Activated CD4-positive, alpha-beta memory T cell treated with anti-CD3 and anti-CD28 coated beads for 36 hours (primary cell): Measurements from ENCODE around the gene PRELID2. TPM values are rescaled to one million over a fixed set of nuclear protein-coding genes. Genes with fewer than 3 reads are reported as not detected.

Experiments used
- CTCF ChIA-PET: fragments of 350-600 bp; sonication (Branson Sonifier 250); formaldehyde crosslinking; loops from one replicate; lab custom pipeline; 2021; ENCODE audit warnings: antibody characterized with exemption, inconsistent platforms; lab: Charles Lee
- POLR2A ChIA-PET: fragments of 350-600 bp; sonication (Branson Sonifier 250); formaldehyde crosslinking; loops from one replicate; lab custom pipeline; 2021; ENCODE audit warnings: antibody characterized with exemption; lab: Charles Lee
- DNase-seq: peaks from one replicate; pipeline ENCODE4 v3.0.0-alpha.2; 2020
- H3K27ac Mint-ChIP-seq: one replicate; pipeline ENCODE4 v1.8.0; 2021; ENCODE audit warnings: mixed read lengths
- H3K27me3 Mint-ChIP-seq: one replicate; pipeline ENCODE4 v1.8.0; 2021; ENCODE audit warnings: mixed read lengths
- H3K36me3 Mint-ChIP-seq: one replicate; pipeline ENCODE4 v1.8.0; 2021; ENCODE audit warnings: mixed read lengths
- H3K4me1 Mint-ChIP-seq: one replicate; pipeline ENCODE4 v1.8.0; 2021; ENCODE audit warnings: low read depth, mixed read lengths
- H3K4me3 Mint-ChIP-seq: one replicate; pipeline ENCODE4 v1.8.0; 2021; ENCODE audit warnings: mild to moderate bottlenecking, mixed read lengths
- H3K9me3 Mint-ChIP-seq: one replicate; pipeline ENCODE4 v1.8.0; 2021; ENCODE audit warnings: mixed read lengths
- intact Hi-C: fragments of 100-400 bp; cut with micrococcal nuclease; formaldehyde crosslinking; loops from one replicate; pipeline ENCODE4 v1.15.1; 2023
- total RNA-seq, 2 experiments: library from RNA; stranded (reverse); gene quantifications; one replicate each; pipeline ENCODE4 v1.2.3, GENCODE V29; 2021

The PRELID2 gene
- total RNA-seq, 2 experiments from 2014 or later: 3.8 to 4.3 TPM

DNA sequence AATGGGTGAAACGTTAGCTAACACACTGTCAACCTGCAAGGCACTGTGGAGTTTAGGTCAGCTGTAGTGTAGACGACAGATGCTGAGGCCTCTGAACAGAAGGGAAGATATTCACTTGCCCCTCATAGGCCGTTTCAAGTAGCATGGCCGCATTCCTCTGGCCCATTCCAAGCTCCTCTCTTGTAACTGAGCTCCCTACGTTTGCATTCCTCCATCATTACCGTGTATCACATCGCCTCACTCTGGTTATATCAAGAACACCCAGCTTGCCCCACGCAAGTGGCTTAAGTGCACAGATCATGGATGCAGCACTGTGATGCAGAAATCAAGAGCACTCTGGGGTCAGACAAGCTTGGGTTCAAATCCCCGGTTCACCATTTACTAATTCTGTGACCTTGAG is 43.3 kb downstream of the PRELID2 start:
- DNase-seq: no peak
- POLR2A ChIA-PET: interaction anchor here (1.0 kb wide), 1 partner anchor 9 kb away, joined by 3 read pairs; no protein-coding TSS in a partner anchor
- CTCF ChIA-PET: no interaction called here
- Mint-ChIP-seq H3K4me1 (no peaks in the 10 kb centered on the region), H3K27ac (no peak overlapping the region), H3K4me3 (no peak overlapping the region), H3K27me3 (no peaks in the 10 kb centered on the region), H3K9me3 (no peaks in the 10 kb centered on the region), H3K36me3 (no peaks in the 10 kb centered on the region)
- intact Hi-C loops: no loop called here

DNA sequence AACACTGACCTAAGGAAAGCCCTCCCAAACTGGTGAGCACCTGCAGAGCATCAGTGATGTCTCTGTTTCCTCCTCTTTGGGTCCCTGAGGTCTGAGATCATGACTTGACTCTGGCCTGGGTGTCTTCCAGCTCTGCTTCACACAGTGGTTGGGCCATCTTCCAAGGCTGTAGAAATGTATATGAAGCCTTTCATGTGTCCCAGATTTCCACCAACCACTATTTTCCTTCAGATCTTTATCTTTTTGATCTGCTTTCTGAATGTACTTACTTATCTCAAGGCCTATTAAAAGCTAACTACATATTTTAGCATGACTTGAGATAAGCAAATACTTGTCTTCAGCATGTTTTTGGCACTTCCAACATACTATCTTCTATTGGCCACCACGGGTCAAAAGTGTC is 47.1 kb downstream of the PRELID2 start:
- no peak for DNase-seq
- no peaks in the 10 kb centered on the region for H3K4me1 Mint-ChIP-seq
- H3K9me3 Mint-ChIP-seq: no peaks in the 10 kb centered on the region
- ChIA-PET POLR2A (no interaction called here), CTCF (no interaction called here)
- intact Hi-C loops: no loop called here
- no peaks in the 10 kb centered on the region for H3K27me3 Mint-ChIP-seq
- H3K36me3 Mint-ChIP-seq: no peaks in the 10 kb centered on the region
- no peak overlapping the region for H3K27ac Mint-ChIP-seq
- no peak overlapping the region for H3K4me3 Mint-ChIP-seq

DNA sequence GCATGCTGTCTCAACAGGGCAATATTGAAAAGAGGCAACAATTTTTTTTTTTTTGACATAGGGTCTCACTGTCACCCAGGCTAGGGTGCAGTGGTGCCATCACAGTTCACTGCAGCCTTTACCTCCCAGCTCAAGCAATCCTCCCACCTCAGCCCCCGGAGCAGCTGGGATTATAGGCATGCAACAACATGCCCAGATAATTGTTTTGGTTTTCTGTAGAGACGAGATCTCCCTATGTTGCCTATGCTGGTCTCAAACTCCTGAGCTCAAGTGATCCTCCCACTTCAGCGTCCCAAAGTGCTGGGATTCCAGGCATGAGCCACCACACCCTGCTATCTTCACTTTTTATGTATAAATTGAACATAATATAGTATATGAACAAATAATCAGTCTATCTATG is 47.6 kb downstream of the PRELID2 start:
- intact Hi-C loops: no loop called here
- H3K27me3 Mint-ChIP-seq: no peaks in the 10 kb centered on the region
- no peaks in the 10 kb centered on the region for H3K9me3 Mint-ChIP-seq
- H3K36me3 Mint-ChIP-seq: no peaks in the 10 kb centered on the region
- no peak overlapping the region for H3K4me3 Mint-ChIP-seq
- no peak for DNase-seq
- POLR2A ChIA-PET: no interaction called here
- H3K4me1 Mint-ChIP-seq: no peaks in the 10 kb centered on the region
- no peak overlapping the region for H3K27ac Mint-ChIP-seq
- CTCF ChIA-PET: interaction anchor here (0.6 to 0.7 kb wide), 2 partner anchors 14 to 91 kb away, joined by 3 to 4 read pairs; no protein-coding TSS in a partner anchor

DNA sequence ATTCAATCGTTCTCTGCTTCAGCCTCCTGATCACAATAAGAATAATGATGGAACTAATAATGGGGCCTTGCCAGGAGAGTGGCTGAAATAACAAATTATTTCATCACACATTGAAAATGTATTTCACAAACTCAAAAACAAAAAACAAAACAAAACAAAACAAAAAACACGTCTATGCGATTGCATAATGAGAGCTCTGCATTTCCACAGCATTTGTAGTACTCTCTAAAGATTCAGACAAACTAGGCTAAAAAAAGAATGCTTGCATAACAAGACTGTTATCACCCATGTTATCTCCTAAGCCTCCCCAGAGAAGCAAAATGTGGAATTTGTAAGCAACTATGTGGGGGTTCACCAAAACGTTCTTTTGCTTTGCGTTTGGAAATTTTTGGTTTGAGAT is 48.1 kb downstream of the PRELID2 start:
- no peak overlapping the region for H3K4me3 Mint-ChIP-seq
- ChIA-PET CTCF (interaction anchor here (0.6 to 0.7 kb wide), 2 partner anchors 13 to 91 kb away, joined by 3 to 4 read pairs; no protein-coding TSS in a partner anchor), POLR2A (no interaction called here)
- no peaks in the 10 kb centered on the region for H3K9me3 Mint-ChIP-seq
- no peak overlapping the region for H3K27ac Mint-ChIP-seq
- no peaks in the 10 kb centered on the region for H3K27me3 Mint-ChIP-seq
- no peaks in the 10 kb centered on the region for H3K36me3 Mint-ChIP-seq
- no peak for DNase-seq
- H3K4me1 Mint-ChIP-seq: no peaks in the 10 kb centered on the region
- intact Hi-C loops: no loop called here

DNA sequence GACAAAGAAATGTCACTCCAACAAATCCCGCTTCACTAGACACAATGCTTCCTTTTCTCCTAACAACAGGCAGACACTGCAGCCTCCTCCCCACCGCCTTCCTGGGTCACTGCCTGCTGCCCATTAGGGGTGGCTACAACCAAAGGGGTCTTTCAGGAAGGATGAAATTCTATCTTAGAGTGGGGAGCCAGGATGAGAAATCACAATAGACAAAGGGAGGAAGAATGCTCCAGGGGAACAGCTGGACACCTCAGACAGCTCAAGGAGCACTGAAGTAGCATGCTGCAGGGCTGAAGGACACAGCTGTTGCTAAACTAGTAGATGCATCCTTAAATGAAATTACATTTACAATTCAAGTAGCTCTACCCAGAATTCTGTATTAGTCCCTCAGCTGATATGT is 54.2 kb downstream of the PRELID2 start:
- no peaks in the 10 kb centered on the region for H3K4me1 Mint-ChIP-seq
- POLR2A ChIA-PET: no interaction called here
- no peak overlapping the region for H3K27ac Mint-ChIP-seq
- no peaks in the 10 kb centered on the region for H3K36me3 Mint-ChIP-seq
- H3K9me3 Mint-ChIP-seq: no peaks in the 10 kb centered on the region
- no peak overlapping the region for H3K4me3 Mint-ChIP-seq
- no peaks in the 10 kb centered on the region for H3K27me3 Mint-ChIP-seq
- CTCF ChIA-PET: no interaction called here
- intact Hi-C loops: no loop called here
- no peak for DNase-seq

DNA sequence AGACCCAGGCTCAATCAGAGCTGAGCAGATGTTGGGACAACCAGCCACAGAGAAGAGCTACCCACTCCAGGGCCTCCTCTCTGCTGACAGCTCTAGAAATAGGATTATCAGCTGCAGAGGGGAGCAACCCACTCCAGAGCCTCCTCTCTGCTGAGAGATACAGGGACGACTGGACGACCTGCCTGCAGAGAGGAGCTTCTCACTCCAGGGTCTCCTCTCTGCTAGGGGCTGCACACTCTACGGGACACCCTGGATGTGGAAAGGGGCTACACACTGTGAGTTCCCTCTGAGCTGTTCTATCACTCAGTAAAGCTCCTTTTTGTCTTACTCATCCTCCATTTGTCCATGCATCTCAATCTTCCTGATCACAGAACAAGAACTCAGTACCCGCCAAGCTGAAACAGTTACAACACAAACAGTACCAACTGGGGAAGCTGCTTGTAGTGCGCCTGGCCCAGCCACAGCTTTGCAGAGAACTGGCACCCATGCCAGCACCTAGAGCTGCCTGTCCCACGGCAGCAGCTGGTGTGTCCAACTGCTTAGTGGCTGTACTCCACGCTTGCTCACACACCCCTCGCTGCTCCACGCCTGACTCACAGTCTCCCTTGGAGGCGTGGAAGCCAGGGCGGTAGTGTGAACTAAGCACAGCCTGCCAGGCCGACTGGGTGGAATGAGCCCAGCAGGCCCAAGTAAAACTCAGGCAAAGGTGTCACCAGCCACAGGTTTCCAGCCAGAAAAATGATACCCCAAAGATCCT is 56.8 kb downstream of the PRELID2 start:
- no peak for DNase-seq
- Mint-ChIP-seq H3K4me3 (no peak overlapping the region), H3K4me1 (no peaks in the 10 kb centered on the region), H3K27me3 (no peaks in the 10 kb centered on the region), H3K27ac (no peak overlapping the region), H3K9me3 (no peaks in the 10 kb centered on the region), H3K36me3 (no peaks in the 10 kb centered on the region)
- intact Hi-C loops: no loop called here
- ChIA-PET POLR2A (no interaction called here), CTCF (no interaction called here)

DNA sequence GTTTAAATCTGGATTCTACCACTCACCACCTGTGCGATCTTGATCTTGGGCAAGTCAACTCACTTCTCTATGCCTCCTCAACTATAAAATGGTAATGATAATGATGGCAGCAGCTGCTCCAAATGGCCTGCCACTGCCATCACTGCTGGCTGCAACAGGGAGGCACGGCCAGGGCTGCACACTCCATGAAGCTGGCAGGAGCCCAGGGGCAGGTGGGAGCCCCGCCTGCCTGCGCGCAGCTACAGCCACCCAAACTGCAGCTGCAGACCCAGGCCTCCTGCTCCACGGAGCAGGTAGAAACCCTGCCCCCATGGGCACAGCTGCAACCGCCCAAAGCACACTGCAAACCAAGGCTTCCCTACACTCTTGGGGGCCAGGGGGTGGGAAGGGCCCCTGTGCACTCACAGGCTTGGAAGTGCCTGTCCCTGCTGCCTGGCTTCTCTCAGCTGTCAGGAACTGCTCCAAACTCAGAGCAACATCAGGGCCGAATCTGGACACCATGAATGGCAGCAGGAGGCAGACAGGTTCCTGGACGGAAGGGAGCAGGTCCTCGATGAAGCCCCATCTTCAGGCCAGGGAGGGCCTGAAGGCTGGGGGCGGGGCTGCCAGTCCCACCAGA is 57.6 kb downstream of the PRELID2 start:
- DNase-seq: no peak
- ChIA-PET CTCF (no interaction called here), POLR2A (no interaction called here)
- H3K36me3 Mint-ChIP-seq: no peaks in the 10 kb centered on the region
- H3K4me3 Mint-ChIP-seq: no peak overlapping the region
- no peak overlapping the region for H3K27ac Mint-ChIP-seq
- intact Hi-C loops: no loop called here
- H3K27me3 Mint-ChIP-seq: no peaks in the 10 kb centered on the region
- H3K9me3 Mint-ChIP-seq: no peaks in the 10 kb centered on the region
- H3K4me1 Mint-ChIP-seq: no peaks in the 10 kb centered on the region

DNA sequence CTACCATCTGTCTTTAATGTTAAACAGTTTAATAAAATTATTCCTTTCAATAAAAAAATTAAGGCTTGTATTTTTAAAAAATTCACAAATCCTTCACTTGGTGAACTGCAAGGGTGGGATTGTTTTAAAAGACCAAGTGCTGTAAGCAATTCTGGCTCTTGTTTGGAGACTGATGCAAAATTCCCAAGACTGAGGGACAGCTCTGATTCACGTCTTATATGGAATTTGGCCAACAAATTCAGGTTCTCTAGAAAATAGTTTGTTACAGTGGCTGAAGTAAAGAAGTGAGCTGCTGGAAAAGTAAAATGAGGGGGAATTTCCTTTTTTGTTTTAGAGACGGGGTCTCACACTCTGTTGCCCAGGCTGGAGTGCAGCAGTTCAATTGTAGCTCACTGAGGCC is 58.3 kb downstream of the PRELID2 start:
- Mint-ChIP-seq H3K27me3 (no peaks in the 10 kb centered on the region), H3K4me3 (no peak overlapping the region), H3K9me3 (no peaks in the 10 kb centered on the region), H3K36me3 (no peaks in the 10 kb centered on the region), H3K27ac (no peak overlapping the region), H3K4me1 (no peaks in the 10 kb centered on the region)
- intact Hi-C loops: no loop called here
- DNase-seq: no peak
- ChIA-PET POLR2A (no interaction called here), CTCF (no interaction called here)

DNA sequence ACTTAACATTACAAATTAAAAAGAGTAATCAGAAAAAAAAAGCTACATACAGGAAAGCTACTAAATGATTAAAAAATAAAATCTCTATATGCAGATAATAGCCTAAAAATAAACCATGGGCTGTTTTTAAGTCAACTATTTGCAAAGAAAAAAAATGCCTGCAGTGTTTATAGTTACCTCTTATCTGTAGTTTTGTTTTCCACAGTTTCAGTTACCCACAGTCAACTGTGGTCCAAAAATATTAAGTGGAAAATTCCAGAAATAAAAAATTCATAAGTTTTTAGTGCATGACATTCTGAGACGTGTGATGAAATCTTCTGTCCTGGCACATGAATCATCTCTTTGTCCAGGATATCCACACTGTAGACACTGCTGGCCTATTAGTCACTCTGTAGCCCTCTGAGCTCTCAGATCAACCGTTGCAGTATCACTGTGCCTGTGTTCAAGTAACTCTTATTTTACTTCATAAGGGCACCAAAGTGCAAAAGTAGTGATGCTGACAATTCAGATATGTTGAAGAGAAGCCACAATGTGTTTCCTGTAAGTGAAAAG is 59.2 kb downstream of the PRELID2 start:
- H3K4me3 Mint-ChIP-seq: no peak overlapping the region
- H3K27me3 Mint-ChIP-seq: no peaks in the 10 kb centered on the region
- no peak for DNase-seq
- no peaks in the 10 kb centered on the region for H3K36me3 Mint-ChIP-seq
- POLR2A ChIA-PET: no interaction called here
- CTCF ChIA-PET: no interaction called here
- no peak overlapping the region for H3K27ac Mint-ChIP-seq
- no peaks in the 10 kb centered on the region for H3K9me3 Mint-ChIP-seq
- intact Hi-C loops: no loop called here
- no peaks in the 10 kb centered on the region for H3K4me1 Mint-ChIP-seq

DNA sequence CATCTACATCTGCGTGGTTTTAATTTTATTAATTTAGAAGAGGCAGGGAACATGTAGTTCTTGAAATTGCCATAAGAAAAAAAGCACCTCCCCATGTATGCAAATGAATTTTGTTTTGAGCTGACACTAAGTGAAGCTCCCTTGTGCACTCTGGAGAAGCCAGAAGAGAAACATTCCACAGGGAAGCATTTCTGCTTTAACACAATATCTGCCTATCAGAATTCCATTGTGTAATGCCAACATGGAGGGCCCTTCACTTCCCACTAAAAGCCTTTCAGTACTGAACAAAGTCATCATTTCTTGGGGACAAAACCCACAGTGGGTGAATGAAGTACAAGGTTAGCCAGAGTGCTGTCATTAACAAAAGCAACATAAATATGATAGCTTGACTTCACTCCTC is 59.7 kb downstream of the PRELID2 start:
- no peak for DNase-seq
- H3K36me3 Mint-ChIP-seq: no peaks in the 10 kb centered on the region
- H3K9me3 Mint-ChIP-seq: no peaks in the 10 kb centered on the region
- ChIA-PET POLR2A (no interaction called here), CTCF (no interaction called here)
- intact Hi-C loops: no loop called here
- H3K4me1 Mint-ChIP-seq: no peaks in the 10 kb centered on the region
- H3K27ac Mint-ChIP-seq: no peak overlapping the region
- no peaks in the 10 kb centered on the region for H3K27me3 Mint-ChIP-seq
- no peak overlapping the region for H3K4me3 Mint-ChIP-seq

DNA sequence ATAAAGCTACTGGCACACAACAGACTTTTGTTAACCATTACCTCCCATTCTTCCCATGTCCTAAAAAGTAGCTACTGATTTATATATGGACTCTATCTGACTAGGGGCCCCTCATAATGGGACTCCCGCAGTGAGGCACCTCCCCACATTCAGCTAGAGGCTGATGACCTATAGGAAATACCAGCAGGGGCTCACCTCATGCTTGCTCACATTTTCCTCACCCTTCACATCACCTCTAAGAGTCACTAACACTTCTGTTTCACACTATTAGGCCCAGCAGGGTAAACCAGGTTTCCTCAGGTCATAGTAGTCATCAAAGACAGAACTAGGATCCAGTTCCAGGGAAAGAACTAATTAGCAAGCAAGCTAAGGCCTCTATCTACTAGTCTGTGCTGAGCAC is 60.7 kb downstream of the PRELID2 start:
- POLR2A ChIA-PET: no interaction called here
- H3K27ac Mint-ChIP-seq: no peak overlapping the region
- H3K27me3 Mint-ChIP-seq: no peaks in the 10 kb centered on the region
- no peak for DNase-seq
- H3K4me1 Mint-ChIP-seq: no peaks in the 10 kb centered on the region
- CTCF ChIA-PET: no interaction called here
- H3K36me3 Mint-ChIP-seq: no peaks in the 10 kb centered on the region
- intact Hi-C loops: no loop called here
- H3K4me3 Mint-ChIP-seq: no peak overlapping the region
- H3K9me3 Mint-ChIP-seq: no peaks in the 10 kb centered on the region

DNA sequence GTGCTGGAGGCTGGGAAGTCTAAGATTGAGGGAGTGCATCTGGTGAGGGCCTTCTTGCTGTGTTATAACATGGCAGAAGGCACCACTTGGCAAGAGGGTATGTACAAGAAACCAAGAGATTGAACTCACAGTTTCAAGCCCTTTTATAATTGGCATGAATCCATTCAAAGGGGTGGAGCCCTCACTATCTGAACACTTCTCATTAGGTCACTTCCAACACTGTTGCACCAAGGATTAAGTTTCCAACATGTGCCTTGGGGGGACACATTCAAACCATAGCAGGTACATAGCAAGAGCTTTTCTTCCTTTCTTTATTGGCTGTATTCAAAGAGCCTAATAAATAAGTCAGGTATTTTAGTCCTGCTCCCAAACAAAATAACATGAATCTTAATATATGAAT is 62.7 kb downstream of the PRELID2 start:
- intact Hi-C loops: no loop called here
- Mint-ChIP-seq H3K36me3 (no peaks in the 10 kb centered on the region), H3K27me3 (no peaks in the 10 kb centered on the region), H3K9me3 (peaks cover under 1% of the 10 kb centered on the region), H3K4me3 (no peak overlapping the region), H3K27ac (no peak overlapping the region), H3K4me1 (no peaks in the 10 kb centered on the region)
- ChIA-PET CTCF (no interaction called here), POLR2A (no interaction called here)
- no peak for DNase-seq

DNA sequence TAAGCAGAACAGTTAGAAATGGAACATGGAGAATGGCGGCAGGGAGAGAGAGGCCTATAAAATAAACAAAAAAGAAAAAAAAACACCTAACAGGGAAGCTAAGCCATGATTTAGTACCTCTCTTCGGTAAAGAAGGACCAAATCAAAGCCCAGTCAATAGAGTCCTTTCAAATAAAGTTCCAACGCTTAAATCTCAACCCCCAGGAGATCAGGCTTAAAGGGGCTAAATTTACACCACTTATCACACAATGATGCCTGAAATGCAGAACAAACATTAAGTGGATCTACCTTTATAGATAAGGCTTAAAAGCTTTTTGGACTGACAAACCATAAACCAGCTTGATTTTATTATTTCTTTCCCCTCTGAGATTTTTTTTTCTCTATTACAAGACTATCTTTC is 66.3 kb downstream of the PRELID2 start:
- ChIA-PET POLR2A (no interaction called here), CTCF (no interaction called here)
- intact Hi-C loops: no loop called here
- no peaks in the 10 kb centered on the region for H3K36me3 Mint-ChIP-seq
- H3K27me3 Mint-ChIP-seq: no peaks in the 10 kb centered on the region
- no peak for DNase-seq
- peaks cover 4% of the 10 kb centered on the region for H3K9me3 Mint-ChIP-seq
- no peak overlapping the region for H3K27ac Mint-ChIP-seq
- H3K4me1 Mint-ChIP-seq: no peaks in the 10 kb centered on the region
- no peak overlapping the region for H3K4me3 Mint-ChIP-seq
